Measurements from ENCODE around the gene DAPK3.

The DAPK3 gene

GRCh38 chr19:3919793-3920192 is 51.1 kb downstream of the DAPK3 start:
- DNase-seq (ENCODE audit: low read depth in 1 of 2, low spot score in 1 of 2): no peak

- DNase-seq (ENCODE audit: low read depth in 1 of 2, low spot score in 1 of 2): no peak
These were observed 54.9 kb downstream of the DAPK3 start for GRCh38 chr19:3916033-3916432.

GRCh38 chr19:3914199-3914598 is 56.7 kb downstream of the DAPK3 start:
- DNase-seq (ENCODE audit: low read depth in 1 of 2, low spot score in 1 of 2): no peak

- DNase-seq (ENCODE audit: low read depth in 1 of 2, low spot score in 1 of 2): no peak
These were observed 60.8 kb downstream of the DAPK3 start for GRCh38 chr19:3910105-3910504.

Data from activated T-helper 1 cell treated with anti-CD3 and anti-CD28 coated beads, Interleukin-2, amount 50 U/mL, for 16 hours (primary cell).